Gastroesophageal sphincter (tissue), 4 donors: ENCODE data around the gene SHISAL1. TPM values are rescaled to one million over a fixed set of nuclear protein-coding genes. Genes with fewer than 3 reads are reported as not detected.
A peak's percentile ranks its signal among the peaks of the same experiment; 100 is the strongest.

Experiments used
- ATAC-seq: fragments of 150-250 bp; one replicate; pipeline ENCODE4 v1.9.1; 2016; ENCODE audit warnings: mild to moderate bottlenecking, moderate library complexity
- H3K27ac ChIP-seq, 4 donors: fragments of 200-600 bp; sonication (generic) in 3 of 4; 1 replicate in 3 of 4; 2 replicates in 1 of 4; pipeline ENCODE4 v1.5.1; 2016 to 2019
- H3K27me3 ChIP-seq: fragments of 200-600 bp; sonication (generic); one replicate; pipeline ENCODE4 v1.5.1; 2019
- H3K36me3 ChIP-seq, 2 donors: fragments of 200-600 bp; sonication (generic); one replicate each; pipeline ENCODE4 v1.5.1; 2019; ENCODE audit warnings: control low read depth in 1 of 2
- H3K4me1 ChIP-seq, 3 donors: fragments of 200-600 bp; sonication (generic); 1 replicate in 2 of 3; 2 replicates in 1 of 3; pipeline ENCODE4 v1.5.1; 2016 to 2019; ENCODE audit warnings: control low read depth in 2 of 3
- H3K4me3 ChIP-seq, 2 donors: fragments of 200-600 bp; sonication (generic); one replicate each; pipeline ENCODE4 v1.5.1; 2019; ENCODE audit warnings: mild to moderate bottlenecking in 1 of 2, moderate library complexity in 1 of 2
- H3K9me3 ChIP-seq, 3 donors: fragments of 200-600 bp; sonication (generic); one replicate each; pipeline ENCODE4 v1.5.1; 2017 to 2019; ENCODE audit warnings: control low read depth in 2 of 3
- CTCF ChIP-seq, 4 experiments: fragments of 200-600 bp in 2 of 4; fragments of 450-650 bp in 2 of 4; sonication (generic) in 1 of 4; IDR thresholded peaks; one replicate each; pipeline ENCODE4 v1.5.1; 2017 to 2019; ENCODE audit warnings: antibody characterized with exemption in 4 of 4, mild to moderate bottlenecking in 2 of 4, moderate library complexity in 2 of 4
- EP300 ChIP-seq: sonication (generic); formaldehyde crosslinking; IDR thresholded peaks from one replicate; pipeline ENCODE4 v1.6.1; 2017; ENCODE audit warnings: antibody characterized with exemption, mild to moderate bottlenecking
- POLR2A ChIP-seq, 2 donors: fragments of 450-650 bp; IDR thresholded peaks; one replicate each; pipeline ENCODE4 v1.6.1; 2017; ENCODE audit warnings: antibody characterized with exemption in 2 of 2, mild to moderate bottlenecking in 2 of 2, moderate library complexity in 1 of 2
- POLR2AphosphoS5 ChIP-seq: sonication (generic); formaldehyde crosslinking; IDR thresholded peaks from one replicate; pipeline ENCODE4 v1.6.1; 2017; ENCODE audit warnings: antibody characterized with exemption
- WGBS, 2 donors: methylation state at CpG; one replicate each; pipeline ENCODE4 v1.1.5; 2018; ENCODE audit warnings: low coverage in 1 of 2; 5-methylcytosine and 5-hydroxymethylcytosine counted together
- total RNA-seq, 4 donors: library from RNA; depleted of rRNA; stranded (reverse); fragments of >200 nt; gene quantifications; one replicate each; pipeline ENCODE4 v1.1.0, GENCODE V29; 2016

SHISAL1 gene
- total RNA-seq, 4 donors from 2014 or later, result 4.5 to 23.1 (median 6.2) TPM

DNA sequence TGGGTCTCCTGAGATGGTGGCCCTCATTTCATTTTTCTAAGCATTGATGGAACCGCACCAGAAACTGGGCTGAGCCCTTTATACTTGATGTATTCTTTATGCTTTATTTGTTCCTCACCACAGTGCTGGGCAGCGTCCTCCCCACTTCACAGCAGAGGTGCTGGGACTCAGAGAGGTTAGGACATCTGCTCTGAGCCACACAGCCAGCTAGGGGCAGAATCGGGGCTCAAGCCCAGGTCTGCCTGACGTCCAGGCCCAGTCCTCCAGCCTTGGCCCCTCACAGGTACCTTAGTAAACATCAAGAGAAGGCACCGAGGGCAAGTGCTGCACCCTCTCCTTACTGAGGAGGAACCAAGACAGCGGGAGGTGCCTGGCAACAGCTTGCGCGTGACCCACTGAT lies 20.2 kb upstream of the SHISAL1 start:
- no peak for ATAC-seq

GRCh38 chr22:44331881-44332714 lies 19.3 kb upstream of the SHISAL1 start:
- no peaks in the 10 kb centered on the region for H3K9me3 ChIP-seq
- peak; percentile 37 for ATAC-seq
- no peaks in the 10 kb centered on the region for H3K36me3 ChIP-seq
- H3K27ac ChIP-seq, result no peak overlapping the region
- peaks cover 48% of the 10 kb centered on the region for H3K27me3 ChIP-seq
- H3K4me3 ChIP-seq, result peak overlapping the region in 1 of 2 donors; percentile 61
- H3K4me1 ChIP-seq, result peaks cover 0 to 22% (median 3%) of the 10 kb centered on the region in 3 donors
- 8 to 16% methylated on average over 26 to 36 of the region's 55 CpGs for whole genome bisulfite sequencing, 2 donors
- peak in 1 of 4 experiments; percentile 25 for TF ChIP-seq CTCF (IDR thresholded peaks at IDR 0.05)
- no peak for TF ChIP-seq POLR2AphosphoS5

More for the DNA sequence above, 20.2 kb upstream of the SHISAL1 start:
- no peak overlapping the region for H3K4me3 ChIP-seq
- no peak for TF ChIP-seq EP300
- no peak for TF ChIP-seq POLR2AphosphoS5
- TF ChIP-seq CTCF (IDR thresholded peaks at IDR 0.05), result no peak
- TF ChIP-seq POLR2A (IDR thresholded peaks at IDR 0.05), result no peak
- H3K9me3 ChIP-seq, result no peaks in the 10 kb centered on the region
- peaks cover 0 to 27% (median 3%) of the 10 kb centered on the region in 3 donors for H3K4me1 ChIP-seq
- no peak overlapping the region for H3K27ac ChIP-seq
- WGBS, 2 donors, result no CpG with 5 or more reads among the region's 8 CpGs
- H3K27me3 ChIP-seq, result peaks cover 48% of the 10 kb centered on the region
- H3K36me3 ChIP-seq, result no peaks in the 10 kb centered on the region

DNA sequence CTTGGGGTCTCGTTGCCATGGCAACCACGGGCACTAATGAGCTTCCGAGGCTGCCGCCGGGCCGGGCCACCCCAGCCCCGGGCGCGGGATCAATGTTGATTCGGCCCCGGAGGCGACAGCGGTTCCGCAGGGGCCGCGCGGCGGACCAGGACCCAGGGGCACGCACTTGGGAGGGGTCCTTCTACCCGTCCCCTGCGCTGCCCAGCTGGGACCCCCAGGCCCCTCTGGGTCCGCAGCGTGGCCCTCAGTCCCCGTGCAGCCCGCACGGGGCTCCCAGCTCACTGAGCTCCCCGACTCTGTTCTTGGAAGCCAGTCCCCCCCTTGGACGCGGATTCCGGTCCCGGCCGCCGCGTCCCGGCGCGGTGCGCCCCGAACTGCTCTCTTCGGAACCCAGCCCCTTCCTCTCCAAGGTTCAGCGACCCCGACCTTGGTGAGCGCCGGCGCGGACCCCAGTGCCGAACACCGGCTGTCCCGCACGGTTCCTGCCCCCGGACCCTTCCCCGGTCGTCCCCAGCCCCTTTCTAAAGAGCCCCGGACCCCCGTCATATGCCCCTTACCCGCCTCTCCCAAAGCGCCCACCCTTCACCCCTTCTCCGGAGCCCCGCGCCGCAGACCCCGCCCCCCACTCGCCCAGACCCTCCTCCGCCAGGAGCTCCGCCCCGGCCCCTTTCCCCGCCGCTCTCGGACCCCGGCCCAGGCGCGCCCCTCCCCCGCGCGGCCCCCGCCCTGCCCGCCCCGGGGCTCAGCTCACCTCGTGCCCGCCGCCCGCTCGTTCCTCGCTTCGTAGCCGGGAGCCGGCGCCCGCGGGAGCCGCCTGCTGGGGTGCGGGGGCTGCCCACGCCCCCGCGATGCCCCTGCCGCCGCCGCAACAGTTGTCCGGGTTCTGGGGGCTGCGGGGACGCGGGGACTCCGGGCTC lies 18.3 kb upstream of the SHISAL1 start:
- Histone ChIP-seq H3K4me3 (peak overlapping the region; percentile 25 to 61), H3K27ac (peak overlapping the region in 1 of 4 donors; percentile 64), H3K9me3 (no peaks in the 10 kb centered on the region), H3K4me1 (peaks cover 0 to 31% (median 9%) of the 10 kb centered on the region in 3 donors), H3K36me3 (no peaks in the 10 kb centered on the region), H3K27me3 (peaks cover 48% of the 10 kb centered on the region)
- ATAC-seq, result no peak
- no peak for TF ChIP-seq POLR2AphosphoS5
- no peak for TF ChIP-seq POLR2A (IDR thresholded peaks at IDR 0.05)
- peak in 1 of 4 experiments; percentile 12 for TF ChIP-seq CTCF (IDR thresholded peaks at IDR 0.05)
- TF ChIP-seq EP300, result no peak
- whole genome bisulfite sequencing, 2 donors, result 1 to 9% methylated on average over 9 to 16 of the region's 103 CpGs

GRCh38 chr22:44330188-44330743 lies 17.5 kb upstream of the SHISAL1 start:
- WGBS, 2 donors, result 30% methylated on average over 4 to 6 of the region's 12 CpGs
- no peak for ATAC-seq
- peak overlapping the region in 1 of 2 donors; percentile 61 for H3K4me3 ChIP-seq

More at GRCh38 chr22:44330188-44330743, 17.5 kb upstream of the SHISAL1 start:
- no peak for TF ChIP-seq EP300
- TF ChIP-seq POLR2A (IDR thresholded peaks at IDR 0.05), result no peak
- TF ChIP-seq CTCF (IDR thresholded peaks at IDR 0.05), result no peak
- no peak for TF ChIP-seq POLR2AphosphoS5
- H3K36me3 ChIP-seq, result no peaks in the 10 kb centered on the region
- peaks cover 48% of the 10 kb centered on the region for H3K27me3 ChIP-seq
- peaks cover 0 to 38% (median 9%) of the 10 kb centered on the region in 3 donors for H3K4me1 ChIP-seq
- peak overlapping the region in 1 of 4 donors; percentile 64 for H3K27ac ChIP-seq
- H3K9me3 ChIP-seq, result no peaks in the 10 kb centered on the region
